HG03575 (cell line): ENCODE results near the gene CMIP.
"Not testable (repeated sequence)": the region's sequence is repeated elsewhere in the genome, so short reads cannot be mapped to it uniquely, and the experiment has no call there.

Source experiments
- ATAC-seq: cut with Tn5 transposase; IDR thresholded peaks from one replicate; pipeline ENCODE4 v1.9.1; 2021; ENCODE audit not compliant: unreplicated experiment, insufficient number of reproducible peaks, low FRiP score; ENCODE audit errors: extremely low read depth

CMIP gene

DNA sequence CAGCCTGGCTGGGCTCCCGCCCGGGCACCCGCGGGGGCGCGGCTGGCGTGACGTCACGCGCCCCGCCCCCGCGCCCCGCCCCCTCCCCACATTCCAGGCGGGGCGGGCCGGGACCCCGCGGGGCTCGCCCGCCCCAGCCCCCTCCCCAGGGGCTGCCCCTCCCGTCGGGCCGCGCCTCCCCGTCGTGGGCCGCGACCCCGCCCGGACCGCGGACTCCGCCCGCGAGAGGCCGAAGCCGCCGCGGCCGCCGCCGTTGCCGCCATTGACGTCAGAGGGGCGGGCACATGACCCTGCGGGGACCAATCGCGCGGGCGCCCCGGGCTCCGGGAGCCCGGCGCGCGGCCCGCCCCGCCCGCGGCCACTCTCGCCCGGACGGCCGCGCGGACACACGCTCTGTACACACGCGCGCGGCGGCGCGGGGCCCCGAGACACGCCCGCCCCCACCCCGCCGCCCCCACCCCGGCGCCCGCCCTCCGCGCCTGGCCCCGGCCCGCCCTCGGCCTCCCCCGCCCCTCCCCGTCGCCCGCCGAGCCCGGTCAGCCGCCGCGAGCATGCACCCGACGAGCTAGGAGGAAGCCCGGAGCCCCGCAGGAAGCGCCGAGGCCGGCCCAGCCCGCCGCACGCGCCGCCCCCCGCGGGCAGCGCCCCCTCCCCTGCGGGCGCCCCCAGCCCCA lies at the start of gene CMIP:
CMIP (plus strand) TSS at position 361 of the 674 bp plus-strand sequence.
- ATAC-seq: no peak

DNA sequence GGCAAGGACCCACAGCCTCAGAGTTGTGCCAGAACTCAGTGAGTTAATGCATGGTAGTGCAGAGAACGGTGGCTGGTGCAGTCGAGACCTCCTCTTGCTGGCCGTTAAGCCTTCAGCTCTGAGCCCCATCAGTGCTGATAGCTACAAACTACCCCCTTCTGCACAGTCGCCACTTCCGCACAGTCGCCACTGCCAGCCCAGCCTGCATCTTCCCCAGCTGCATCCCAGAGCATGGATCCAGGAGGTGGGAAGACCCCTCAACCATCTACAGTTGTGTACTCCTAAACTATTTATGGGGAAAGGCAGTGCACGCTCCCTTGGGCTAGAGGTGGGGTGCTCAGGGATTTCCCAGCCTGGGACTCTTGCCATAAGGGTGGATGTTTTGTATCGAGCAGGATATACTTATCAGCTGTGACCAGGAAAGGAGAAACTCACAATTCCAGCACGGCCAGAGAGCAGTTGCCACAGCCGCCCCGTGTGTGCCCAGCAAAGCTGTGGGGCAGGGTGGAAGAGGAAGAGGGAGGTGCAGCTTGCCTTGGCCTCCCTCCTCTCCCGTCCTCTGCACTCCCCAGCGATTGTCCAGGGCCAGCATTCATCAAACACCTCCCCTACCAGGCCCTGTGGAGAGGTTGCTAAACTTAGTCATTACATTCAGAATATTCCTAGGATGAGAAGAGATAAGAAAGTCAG lies 49.5 kb upstream of the CMIP start:
- no peak for ATAC-seq

DNA sequence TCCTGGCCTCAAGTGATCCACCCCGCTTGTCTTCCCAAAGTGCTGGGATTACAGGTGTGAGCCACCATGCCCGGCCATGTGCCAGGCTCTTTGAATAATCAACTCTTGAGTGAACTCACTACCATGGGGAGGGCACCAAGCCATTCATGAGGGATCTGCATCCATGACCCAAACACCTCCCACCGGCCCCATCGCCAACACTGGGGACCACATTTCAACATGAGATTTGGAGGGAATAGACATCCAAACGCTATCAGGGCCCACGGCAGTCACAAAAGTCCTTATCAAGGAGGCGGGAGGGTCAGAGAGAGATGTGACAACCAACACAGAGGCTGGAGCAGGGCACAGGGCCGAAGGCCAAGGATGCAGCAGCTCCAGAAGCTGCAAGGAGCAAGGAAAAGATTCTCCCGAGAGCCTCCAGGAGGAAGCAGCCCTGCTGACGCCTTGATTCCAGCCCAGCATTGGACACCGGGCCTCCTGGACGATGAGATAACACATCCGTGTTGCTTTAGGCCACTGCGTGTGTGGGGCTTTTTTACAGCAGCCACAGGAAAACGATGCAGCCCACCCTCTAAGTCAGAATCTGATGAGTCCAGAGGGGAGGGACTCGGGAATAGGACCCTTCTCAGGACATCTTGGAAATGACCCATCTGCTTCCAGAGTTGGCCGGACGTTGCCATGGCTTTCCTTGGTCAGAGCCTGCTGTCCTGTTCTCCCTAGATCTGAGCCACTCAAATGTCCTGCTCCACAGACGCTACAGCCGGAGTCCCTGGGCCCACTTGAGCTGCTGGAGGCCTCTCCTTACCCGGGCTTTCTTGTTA lies 47.3 kb upstream of the CMIP start:
- ATAC-seq: no peak

DNA sequence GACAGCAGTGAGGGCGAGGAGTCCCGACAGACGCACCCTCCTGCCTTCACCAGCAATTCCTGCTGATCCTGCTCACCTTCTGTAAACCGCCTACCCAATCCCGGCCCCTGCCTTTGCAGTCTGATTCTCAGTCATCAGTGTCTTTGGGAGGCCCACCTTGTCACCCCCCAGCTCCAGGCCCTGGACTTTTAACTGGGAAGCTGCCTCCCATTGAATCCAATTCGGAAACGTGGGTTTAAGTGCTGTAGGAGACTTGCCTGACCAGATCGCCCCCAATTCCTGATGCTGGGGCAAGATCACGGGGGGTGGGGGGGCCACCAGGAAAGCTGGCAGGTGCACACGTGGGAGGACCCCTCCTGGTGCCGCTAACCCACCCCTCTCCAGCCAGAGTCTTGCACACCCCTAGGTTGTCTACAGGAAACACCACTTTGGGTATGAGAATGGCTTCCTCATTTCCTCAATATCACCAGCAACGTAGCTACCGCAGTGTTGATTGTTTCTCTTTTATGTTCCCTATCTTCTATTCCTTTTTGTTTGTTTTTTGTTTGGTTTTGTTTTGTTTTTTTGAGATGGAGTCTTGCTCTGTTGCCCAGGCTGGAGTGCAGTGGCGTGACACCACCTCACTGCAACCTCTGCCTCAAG lies 46.6 kb upstream of the CMIP start:
- ATAC-seq: no peak

DNA sequence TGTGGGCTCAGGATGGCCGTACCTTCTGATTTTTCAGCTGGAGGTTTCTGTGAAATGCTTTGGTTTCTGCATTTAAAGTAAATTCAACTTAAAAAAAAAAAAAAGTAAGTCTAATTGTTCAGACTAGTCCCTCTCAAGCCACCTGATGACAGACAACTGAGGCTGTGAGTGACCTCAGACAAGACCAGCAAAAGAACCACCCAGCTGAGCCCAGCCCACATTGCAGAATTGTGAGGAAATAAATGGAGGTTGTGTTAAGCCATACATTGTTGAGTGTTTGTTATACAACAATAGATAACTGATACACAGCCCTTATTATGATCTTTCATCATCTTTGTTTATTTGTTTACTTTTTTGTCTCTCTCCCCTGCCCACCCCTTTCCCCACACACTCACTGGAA lies 44.7 kb upstream of the CMIP start:
- ATAC-seq: no peak

DNA sequence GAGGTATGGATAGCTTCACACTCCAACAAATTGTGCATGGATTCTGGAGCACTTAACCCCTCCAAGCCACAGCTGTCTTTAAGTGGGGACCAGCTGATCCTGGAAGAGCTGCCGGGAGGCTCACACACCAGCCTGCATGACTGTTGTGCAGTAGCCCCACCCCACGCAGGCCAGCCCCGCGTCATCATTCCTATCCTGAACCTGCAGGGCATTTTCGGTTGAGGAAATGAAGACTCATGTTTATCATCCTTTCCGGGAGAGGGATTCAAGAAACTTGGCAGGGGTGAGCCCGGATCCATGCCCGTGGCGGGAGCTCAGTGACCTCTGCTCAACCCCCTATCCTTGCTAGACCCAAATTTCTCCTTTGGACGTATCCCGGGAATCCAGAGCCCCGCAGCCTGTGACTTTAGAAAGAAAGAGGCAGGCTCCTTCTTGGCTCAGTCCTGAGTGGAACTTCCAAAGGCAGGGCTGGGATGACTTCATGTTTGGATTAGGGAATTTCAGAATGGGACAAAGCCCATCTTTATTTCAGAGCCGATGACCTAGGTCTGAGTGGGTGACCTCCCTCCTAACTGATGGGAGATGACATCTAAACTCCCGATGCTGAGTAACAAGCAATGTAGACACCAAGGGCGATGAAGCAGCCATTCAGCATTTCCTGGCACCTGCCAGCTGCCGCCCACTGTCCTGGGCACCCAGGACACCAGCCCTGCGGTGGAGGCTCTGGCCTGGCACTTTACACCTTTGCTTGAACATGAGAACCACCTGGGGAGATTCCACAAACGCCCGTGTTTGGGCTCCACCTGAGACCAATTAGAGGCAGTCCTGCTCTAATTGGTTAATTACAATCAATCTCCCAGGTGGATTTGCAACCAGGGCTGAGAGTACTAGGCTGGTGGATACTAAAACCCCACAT lies 43.3 kb upstream of the CMIP start:
- no peak for ATAC-seq

DNA sequence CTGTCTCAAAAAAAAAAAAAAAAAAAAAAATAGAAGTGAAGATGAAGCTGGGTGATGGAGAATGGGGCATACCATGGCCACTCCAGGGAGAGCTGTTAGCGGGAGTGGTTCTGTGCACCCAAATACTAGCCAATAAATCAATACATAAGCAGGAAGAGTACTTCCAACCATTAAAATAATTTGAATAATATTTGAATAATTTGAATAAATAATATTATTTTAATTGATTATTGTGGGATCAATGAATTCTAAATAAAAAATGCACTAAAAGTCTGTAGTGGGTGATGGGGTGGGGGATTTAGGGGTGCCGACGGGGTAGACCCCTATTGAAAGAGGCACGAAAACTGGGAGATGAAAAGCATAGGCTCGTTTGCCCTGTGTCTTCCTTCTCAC lies 41.4 kb upstream of the CMIP start:
- ATAC-seq: no peak

DNA sequence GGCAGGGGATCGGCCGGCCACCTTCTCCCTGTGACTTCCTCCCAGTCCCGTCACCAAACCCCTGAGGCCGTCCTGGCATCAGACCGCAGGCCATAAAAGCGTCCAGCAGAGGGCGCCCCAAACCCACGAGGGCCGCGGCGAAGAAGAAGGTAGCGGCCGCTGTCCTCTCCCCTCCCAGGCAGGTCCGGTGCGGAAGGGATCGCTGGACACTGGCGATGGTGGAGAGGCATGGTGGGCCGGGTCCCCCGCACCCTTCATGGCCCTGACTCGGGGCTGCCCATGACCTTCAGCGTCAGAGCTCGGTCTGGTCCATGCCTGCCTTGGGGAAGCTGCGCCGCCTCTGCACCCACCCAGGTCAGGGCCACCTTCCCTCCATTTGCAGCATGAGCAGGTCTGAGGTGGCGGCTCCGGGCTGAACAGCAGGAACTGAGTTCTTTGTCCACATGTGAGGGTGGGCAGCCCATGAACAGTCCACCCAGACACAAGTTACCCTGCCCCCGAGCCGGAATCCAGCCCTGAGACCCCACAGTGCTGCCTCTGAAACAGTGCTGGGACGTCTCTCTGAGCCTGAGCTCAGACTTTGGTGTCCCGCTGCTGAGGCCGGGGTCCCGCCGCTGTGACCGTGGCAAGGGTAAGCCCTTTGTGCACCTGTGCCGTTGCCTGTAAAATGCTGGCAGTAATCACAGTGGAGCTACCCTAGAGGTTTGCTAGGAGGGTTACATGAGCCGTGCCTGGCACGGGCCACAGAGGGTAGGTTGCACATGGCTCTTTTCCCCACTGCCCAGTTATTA lies 40.8 kb upstream of the CMIP start:
- ATAC-seq: no peak

DNA sequence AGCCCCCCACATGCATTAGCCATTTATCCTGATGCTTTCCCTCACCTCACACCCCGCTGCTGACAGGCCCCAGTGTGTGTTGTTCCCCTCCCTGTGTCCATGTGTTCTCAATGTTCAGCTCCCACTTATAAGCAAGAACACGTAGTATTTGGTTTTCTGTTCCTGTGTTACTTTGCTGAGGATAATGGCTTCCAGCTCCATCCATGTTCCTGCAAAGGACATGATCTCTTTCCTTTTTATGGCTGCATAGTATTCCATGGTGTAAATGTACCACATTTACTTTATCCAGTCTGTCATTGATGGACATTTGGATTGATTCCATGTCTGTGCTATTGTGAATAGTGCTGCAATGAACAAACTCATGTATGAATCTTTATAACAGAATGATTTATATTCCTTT lies 39.6 kb upstream of the CMIP start:
- ATAC-seq: not testable (repeated sequence)

DNA sequence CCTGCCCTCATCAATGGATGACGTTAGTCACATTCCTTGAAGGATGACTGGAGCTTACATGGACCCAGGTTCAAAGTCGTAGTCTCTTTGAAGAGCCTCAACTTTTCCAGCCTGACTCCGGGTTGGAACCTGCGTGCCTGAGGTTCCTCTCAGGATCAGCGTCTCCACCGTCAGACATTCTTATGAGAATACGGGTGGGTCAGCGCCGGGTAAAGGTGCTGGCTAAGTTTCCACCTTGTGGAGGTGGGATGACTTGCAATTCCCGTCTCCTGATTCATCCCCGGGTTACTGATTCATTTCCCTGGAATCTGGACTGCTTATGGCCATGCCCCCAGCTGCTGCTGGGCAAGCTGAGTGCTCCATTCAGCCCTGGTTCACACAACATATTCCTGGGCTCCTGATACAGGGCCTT lies 38.9 kb upstream of the CMIP start:
- ATAC-seq: no peak

DNA sequence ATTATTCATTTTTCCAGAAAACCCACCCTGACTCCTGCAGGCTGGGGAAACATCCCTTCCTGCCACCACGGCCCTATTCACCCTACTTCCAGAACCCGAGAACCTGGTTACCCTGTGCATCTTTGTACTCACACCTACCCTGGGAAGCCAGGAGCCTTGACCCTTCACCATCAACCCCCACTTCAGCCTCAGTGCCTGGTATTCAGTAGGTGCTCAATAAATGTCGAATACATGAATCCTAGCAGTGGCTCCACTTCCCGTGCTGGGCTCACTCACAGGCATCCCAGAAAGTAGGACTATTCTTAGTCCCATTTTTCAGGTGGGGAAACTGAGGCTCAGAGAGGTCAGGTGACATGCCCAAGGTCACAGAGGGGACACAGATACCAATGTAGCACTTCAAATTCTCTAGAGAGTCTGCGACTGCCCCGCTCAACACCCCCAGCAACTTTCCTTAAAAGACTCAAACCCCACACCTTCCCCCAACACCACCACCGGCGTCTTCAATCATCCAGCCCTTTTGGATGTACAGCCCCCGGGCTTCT lies 36.1 kb upstream of the CMIP start:
- ATAC-seq: no peak

DNA sequence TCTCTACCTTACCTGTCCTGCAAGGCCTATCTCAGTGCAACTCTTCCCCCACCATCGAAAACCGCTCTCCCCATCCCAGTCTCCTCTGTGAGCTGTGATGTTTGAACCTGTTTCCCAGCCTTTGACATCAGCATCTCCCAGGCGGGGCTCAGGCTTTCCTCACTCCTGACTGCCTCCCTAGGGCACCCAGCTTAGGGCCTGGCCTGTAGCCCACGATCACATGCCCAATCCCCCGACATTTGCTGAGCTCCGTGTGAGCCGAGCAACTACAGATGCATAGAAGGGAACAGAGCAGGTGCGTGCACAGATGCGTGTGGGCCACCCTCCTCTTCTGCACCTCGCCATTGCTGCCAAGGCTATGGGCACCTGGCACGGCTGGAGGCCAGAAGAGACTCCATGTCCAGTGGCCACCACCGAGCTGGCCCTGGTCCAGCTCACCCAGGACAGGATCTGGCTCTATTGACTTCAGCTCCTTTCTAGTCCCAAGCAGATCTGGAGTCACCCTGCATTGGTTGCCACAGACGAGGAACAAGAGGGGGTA lies 35.5 kb upstream of the CMIP start:
- ATAC-seq: no peak

DNA sequence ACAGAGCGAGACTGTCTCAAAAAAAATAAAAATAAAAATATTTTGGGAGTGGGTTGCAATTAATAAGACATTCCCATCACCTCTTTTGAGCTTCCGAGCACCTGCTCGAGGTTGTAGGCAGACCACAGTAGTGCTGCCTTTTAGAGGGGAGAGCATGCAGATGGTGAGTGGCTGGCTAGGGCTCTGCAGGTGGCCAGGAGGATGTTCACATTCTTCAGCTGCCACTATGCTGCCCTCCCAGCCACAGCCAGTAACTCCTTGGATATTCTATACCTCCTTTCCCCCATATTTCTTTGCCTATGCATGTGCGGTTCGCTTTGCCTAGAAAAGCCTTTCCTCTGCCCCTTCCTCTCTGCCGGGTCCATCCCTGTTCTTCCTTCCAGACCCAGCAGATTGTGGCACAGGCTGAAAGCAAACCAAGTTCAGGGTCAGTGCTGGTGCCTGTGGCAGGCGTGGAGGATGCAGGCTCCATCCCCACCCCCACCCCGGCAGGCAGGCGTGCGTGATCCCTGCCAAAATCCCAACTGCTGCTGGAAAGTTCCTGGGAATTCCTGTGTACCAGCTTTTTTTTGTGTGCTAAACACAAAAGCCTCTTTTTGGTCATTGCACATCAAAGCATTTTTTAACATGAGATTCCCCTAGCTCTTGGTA lies 33.8 kb upstream of the CMIP start:
- no peak for ATAC-seq

DNA sequence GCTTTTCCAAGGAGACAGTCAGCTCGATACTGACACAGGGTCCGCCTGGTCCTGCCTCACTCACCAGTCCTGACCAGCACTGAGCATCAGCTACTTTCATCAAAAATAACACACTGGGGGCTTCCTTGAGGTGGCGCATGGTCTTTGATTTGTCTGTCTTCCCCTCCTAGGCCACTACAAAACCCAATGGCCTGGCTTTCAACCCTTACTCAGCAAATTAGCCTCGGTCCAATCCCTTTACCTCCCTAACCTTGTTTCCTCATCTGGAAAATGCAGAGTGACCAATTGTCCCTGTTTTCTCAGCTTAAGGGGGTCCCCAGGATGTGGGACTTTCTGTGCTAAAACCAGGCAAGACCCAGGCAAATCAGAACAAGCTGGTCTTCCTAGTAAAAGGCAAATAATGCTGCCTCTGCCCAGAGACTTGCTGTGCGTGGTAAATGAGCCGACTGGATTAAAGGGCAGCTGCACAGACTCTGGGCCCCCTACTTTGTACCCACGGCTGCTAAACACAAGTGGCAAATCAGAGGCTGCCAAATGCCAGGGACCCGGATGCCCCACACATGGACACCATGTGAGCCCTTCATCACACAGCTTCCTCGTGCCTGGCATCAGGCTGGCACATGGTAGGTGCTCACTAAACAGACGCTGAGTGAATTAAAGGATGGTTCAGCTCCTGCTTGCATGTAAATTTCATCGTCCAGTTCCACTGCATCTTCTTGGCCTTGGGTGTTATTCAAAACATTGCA lies 31.2 kb upstream of the CMIP start:
- ATAC-seq: no peak

DNA sequence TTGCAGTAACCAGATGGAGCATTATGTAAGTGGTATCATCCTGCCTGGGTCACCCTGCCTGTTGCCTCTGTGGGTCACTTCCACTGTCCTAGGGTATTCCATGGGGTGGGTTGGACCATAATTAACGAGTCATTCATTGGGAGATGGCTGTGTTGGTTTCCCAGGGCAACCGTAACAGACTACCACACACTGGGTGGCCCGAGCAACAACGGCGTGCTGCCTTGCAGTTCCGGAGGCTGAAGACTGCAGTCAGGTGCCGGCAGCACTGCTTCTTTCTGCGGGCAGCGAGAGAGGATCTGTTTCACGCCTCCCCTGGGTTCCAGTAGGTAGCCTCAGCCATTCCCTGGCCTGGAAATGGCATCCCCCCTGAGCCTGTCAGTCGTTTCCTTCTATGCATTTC lies 28.9 kb upstream of the CMIP start:
- no peak for ATAC-seq

DNA sequence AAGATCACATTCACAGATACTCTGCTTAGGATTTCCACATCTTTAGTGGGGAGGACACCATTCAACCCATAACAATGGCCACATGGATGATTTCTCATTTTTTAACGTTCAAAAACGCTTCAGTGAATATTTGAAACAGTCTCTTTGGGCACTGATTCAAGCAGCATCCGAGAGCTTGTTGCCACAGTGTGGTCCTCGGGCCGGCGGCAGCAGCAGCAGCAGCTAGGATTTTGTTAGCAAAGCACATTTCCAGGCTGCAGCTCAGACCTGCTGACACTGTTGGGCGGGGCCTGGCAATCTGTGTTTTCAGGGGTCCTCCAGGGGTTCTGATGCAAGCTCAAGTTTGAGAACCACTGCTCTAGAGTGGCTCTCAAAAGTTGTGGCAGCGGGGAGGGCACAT lies 27.9 kb upstream of the CMIP start:
- no peak for ATAC-seq
